Measurements from ENCODE around the gene IFITM5. TPM values are rescaled to one million over a fixed set of nuclear protein-coding genes. Genes with fewer than 3 reads are reported as not detected.
"Not testable (repeated sequence)": the region's sequence is repeated elsewhere in the genome, so short reads cannot be mapped to it uniquely, and the experiment has no call there.

IFITM5 gene
- total RNA-seq, 6 experiments from 2014 or later = not detected

GRCh38 chr11:312092-312816 lies 12.9 kb upstream of the IFITM5 start:
- peak in 2 of 3 donors; percentile 30 to 52 for DNase-seq
- Histone ChIP-seq H3K4me1 (peaks cover 0 to 49% (median 9%) of the 10 kb centered on the region in 4 donors), H3K4me3 (peak overlapping the region in 2 of 3 donors; percentile 42 to 55), H3K9me3 (no peaks in the 10 kb centered on the region), H3K36me3 (no peaks in the 10 kb centered on the region), H3K27ac (peak overlapping the region; percentile 85 to 97 (median 90)), H3K27me3 (no peaks in the 10 kb centered on the region)
- no peak for ATAC-seq
- 27% methylated on average over 12 of the region's 14 CpGs for WGBS (ENCODE audit: insufficient coverage, low coverage, low lambda C conversion rate, missing lambda C conversion rate)
- intact Hi-C loops (cut with DNase I) = no loop called here
- TF ChIP-seq POLR2A (IDR thresholded peaks at IDR 0.05) = peak; percentile 44
- TF ChIP-seq CTCF (IDR thresholded peaks at IDR 0.05) = no peak

DNA sequence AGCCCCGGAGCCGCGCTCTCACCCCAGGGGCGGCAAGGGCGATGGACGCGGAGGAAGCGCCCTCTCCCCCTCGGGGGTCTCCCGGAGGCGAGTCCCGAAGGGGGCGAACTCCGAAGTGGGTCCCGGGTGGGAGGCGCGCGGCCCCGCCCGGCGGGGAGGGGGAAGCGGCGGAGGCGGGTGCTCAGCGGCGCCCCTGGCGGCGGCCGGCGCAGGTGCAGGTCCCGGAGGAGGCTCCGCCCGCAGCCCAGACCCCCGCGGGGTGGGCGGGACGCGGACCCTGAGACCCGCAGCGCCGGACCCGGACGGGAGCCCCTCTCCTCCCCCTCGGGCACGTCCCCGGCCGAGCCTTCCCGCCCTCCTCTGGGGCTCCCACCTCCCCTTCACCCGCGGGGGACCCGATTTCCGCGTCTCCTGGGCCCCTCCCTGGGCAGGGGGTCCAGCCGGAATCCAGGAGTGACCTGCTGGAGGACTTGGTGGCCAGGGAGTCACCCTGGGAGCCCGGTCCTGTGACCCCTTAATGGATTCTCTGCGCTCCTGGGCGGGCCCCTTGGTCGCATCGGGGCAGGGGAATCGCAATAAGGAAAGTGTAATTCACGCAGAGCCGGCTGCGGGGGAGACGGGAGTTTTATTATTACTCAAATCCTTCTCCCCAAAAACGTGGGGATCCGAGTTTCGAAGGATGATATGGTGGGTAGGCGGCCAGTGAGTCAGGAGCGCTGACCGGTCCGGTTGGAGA lies 11.9 kb upstream of the IFITM5 start:
- H3K27ac ChIP-seq = peak overlapping the region; percentile 85 to 97 (median 90)
- peak overlapping the region in 2 of 3 donors; percentile 26 to 55 for H3K4me3 ChIP-seq
- ATAC-seq (peak; percentile 29 to 64 (median 50)), DNase-seq (peak in 1 of 3 donors; percentile 37)
- H3K9me3 ChIP-seq; H3K27me3 ChIP-seq; intact Hi-C loops (cut with DNase I); H3K36me3 ChIP-seq: not testable (repeated sequence)
- H3K4me1 ChIP-seq = peaks cover 0 to 44% (median 12%) of the 10 kb centered on the region in 4 donors
- WGBS (ENCODE audit: insufficient coverage, low coverage, low lambda C conversion rate, missing lambda C conversion rate) = 2% methylated on average over 10 of the region's 71 CpGs

DNA sequence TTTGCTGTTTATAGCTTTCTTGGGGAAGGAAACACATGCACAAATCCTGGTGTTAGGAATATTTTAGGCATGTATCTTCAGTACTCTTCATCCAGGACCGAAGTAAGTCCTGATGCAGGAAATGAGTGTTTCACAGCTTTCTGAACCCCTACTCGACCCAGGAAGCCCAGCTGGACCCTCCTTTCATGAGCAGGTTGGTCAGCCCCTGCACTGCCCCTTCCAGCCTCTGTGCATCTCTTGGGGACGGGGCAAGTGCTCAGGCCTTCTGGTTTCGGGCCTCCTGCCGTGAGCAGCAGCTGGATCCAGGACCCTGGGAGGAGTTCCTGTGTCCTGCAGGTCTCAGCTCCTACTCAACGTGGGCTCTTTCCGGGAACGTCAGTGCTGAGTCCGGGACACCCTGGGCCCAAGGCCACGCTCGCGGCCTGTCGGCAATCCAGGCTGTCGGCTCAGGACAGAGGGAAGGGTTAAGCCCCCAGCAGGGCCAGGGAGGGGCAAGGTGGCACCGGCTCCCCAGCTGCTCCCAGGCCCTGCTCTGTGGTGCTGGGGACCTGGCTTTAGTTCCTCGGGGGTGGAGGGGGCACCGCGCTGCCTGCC lies 10.8 kb upstream of the IFITM5 start:
- TF ChIP-seq POLR2A (IDR thresholded peaks at IDR 0.05) = peak; percentile 56
- Histone ChIP-seq H3K4me3 (peak overlapping the region; percentile 51 to 65 (median 51)), H3K4me1 (peaks cover 0 to 39% (median 14%) of the 10 kb centered on the region in 4 donors), H3K27ac (peak overlapping the region; percentile 89 to 95 (median 94))
- WGBS (ENCODE audit: insufficient coverage, low coverage, low lambda C conversion rate, missing lambda C conversion rate) = 0% methylated on average over 2 of the region's 18 CpGs
- ATAC-seq (peak in 3 of 4 donors; percentile 2 to 20 (median 4)), DNase-seq (peak in 1 of 3 donors; percentile 38)
- H3K36me3 ChIP-seq, H3K9me3 ChIP-seq, H3K27me3 ChIP-seq: not testable (repeated sequence)
- intact Hi-C loops (cut with DNase I) = loop anchor here in 1 of 2 donors (10.0 kb wide), 1 partner anchor 55 kb away; the partner anchor contains the start of gene B4GALNT4

DNA sequence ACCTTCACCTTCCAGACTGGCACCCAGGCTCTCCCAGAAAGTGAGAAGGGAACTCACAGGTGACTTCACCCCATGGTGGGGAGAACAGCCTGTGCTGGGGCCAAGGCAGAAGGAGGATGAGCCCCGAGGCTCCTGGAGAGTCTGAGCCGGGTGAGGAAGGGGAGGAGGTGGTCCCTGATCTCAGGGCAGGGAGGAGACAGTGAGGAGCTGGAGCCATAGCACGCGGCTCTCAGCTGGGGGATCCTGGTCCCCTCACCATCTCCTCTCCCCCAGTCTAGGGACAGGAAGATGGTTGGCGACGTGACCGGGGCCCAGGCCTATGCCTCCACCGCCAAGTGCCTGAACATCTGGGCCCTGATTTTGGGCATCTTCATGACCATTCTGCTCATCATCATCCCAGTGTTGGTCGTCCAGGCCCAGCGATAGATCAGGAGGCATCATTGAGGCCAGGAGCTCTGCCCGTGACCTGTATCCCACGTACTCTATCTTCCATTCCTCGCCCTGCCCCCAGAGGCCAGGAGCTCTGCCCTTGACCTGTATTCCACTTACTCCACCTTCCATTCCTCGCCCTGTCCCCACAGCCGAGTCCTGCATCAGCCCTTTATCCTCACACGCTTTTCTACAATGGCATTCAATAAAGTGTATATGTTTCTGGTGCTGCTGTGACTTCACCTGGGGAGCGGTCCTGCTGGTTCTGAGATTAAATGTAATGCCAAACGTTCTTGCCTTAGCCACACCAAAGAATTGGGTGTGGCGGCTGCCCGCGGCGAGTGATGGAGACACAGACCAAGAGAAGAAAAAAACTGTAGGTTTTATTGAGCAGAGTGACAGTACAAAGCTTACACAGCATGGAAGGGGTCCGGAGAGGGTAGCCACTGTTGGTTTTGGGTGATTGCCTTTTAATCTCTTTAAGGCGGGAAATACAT lies 9.7 kb upstream of the IFITM5 start:
- H3K36me3 ChIP-seq, H3K27me3 ChIP-seq, H3K9me3 ChIP-seq: not testable (repeated sequence)
- DNase-seq = peak; percentile 44 to 66 (median 60)
- Histone ChIP-seq H3K4me1 (peaks cover 0 to 31% (median 15%) of the 10 kb centered on the region in 4 donors), H3K27ac (peak overlapping the region; percentile 89 to 95 (median 94)), H3K4me3 (peak overlapping the region; percentile 51 to 65 (median 51))
- peak; percentile 6 to 22 (median 8) for ATAC-seq
- peak; percentile 31 for TF ChIP-seq POLR2A (IDR thresholded peaks at IDR 0.05)
- 24% methylated on average over 13 of the region's 24 CpGs for WGBS (ENCODE audit: insufficient coverage, low coverage, low lambda C conversion rate, missing lambda C conversion rate)
- intact Hi-C loops (cut with DNase I) = loop anchor here in 1 of 2 donors (10.0 kb wide), 1 partner anchor 56 kb away; the partner anchor contains the start of gene B4GALNT4

DNA sequence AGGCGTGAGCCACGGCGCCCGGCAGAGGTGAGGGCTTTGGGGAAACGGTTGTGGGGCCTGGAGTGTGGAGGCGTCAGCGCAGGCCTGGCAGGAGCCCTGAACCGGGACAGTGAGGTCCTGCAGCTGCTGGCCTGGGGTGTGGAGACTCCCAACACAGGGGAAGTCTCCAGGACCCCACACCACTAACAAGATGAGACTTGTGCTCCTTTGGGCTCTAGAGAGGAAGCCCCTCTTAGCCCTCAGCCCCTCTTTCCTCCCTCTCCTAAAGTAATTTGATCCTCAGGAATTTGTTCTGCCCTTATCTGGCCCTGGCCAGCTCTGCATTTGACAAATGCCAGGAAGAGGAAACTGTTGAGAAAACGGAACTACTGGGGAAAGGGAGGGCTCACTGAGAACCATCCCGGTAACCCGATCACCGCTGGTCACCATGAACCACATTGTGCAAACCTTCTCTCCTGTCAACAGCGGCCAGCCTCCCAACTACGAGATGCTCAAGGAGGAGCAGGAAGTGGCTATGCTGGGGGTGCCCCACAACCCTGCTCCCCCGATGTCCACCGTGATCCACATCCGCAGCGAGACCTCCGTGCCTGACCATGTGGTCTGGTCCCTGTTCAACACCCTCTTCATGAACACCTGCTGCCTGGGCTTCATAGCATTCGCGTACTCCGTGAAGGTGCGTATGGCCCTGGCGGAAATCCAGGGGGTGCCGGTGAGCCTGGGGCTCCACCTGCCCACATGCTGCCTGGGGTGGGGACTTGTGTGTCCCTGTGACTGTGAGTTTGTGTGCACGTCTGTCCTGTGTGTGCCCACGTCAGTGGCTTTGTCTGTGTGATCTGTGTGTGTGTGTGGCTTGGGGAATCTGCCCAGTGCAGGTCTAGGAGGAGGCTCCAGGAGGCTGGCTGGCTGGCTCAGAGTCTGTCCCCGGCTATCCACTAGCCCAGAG lies 8.7 kb upstream of the IFITM5 start, which contains the start of gene IFITM2:
TSS of gene IFITM2 (plus strand) at position 51 of the 943 bp plus-strand sequence. CDS start at position 428, 377 bp downstream.
- H3K27ac ChIP-seq = peak within 1 kb of the TSS; percentile 89 to 95 (median 94)
- TF ChIP-seq CTCF (IDR thresholded peaks at IDR 0.05) = peak in 2 of 4 donors; percentile 7 to 15
- TF ChIP-seq POLR2A (IDR thresholded peaks at IDR 0.05) = peak; percentile 94
- not testable (repeated sequence) for H3K9me3 ChIP-seq, H3K27me3 ChIP-seq, H3K36me3 ChIP-seq
- H3K4me3 ChIP-seq = peak within 1 kb of the TSS; percentile 51 to 65 (median 51)
- DNase-seq (peak; percentile 84 to 86 (median 84)), ATAC-seq (peak; percentile 53 to 70 (median 64))
- intact Hi-C loops (cut with DNase I) = loop anchor here in 1 of 2 donors (10.0 kb wide), 1 partner anchor 57 kb away; the partner anchor contains the start of gene B4GALNT4
- 0% methylated on average over 3 of the region's 28 CpGs for whole genome bisulfite sequencing (ENCODE audit: insufficient coverage, low coverage, low lambda C conversion rate, missing lambda C conversion rate)
- peaks cover 0 to 31% (median 11%) of the 10 kb centered on the region in 4 donors for H3K4me1 ChIP-seq

Data from right lobe of liver (tissue), 6 donors.